H9 (cell line): ENCODE results near the gene CIT. TPM values are rescaled to one million over a fixed set of nuclear protein-coding genes. Genes with fewer than 3 reads are reported as not detected.

ENCODE experiments used
- DNase-seq: peaks from one replicate; pipeline ENCODE4 v3.0.0-alpha.2; 2017
- H2AFZ ChIP-seq: one replicate; pipeline ENCODE4 v1.6.1; 2013; ENCODE audit warnings: mild to moderate bottlenecking, low read length, control low read depth, moderate library complexity
- H2AK5ac ChIP-seq: 2 replicates; pipeline ENCODE4 v1.6.1; 2013; ENCODE audit warnings: low read length, control low read depth, mixed read lengths; ENCODE audit not compliant: insufficient read length
- H2BK120ac ChIP-seq: one replicate; pipeline ENCODE4 v1.6.1; 2013; ENCODE audit warnings: low read depth, mild to moderate bottlenecking, low read length, control low read depth, inconsistent platforms; ENCODE audit not compliant: poor library complexity, severe bottlenecking
- H2BK12ac ChIP-seq: 2 replicates; pipeline ENCODE4 v1.6.1; 2013; ENCODE audit warnings: low read length, control low read depth, mixed read lengths, low read depth; ENCODE audit not compliant: insufficient read length
- H2BK15ac ChIP-seq: 2 replicates; pipeline ENCODE4 v1.6.1; 2013; ENCODE audit warnings: low read depth, low read length, control low read depth
- H2BK20ac ChIP-seq: one replicate; pipeline ENCODE4 v1.6.1; 2013; ENCODE audit warnings: low read depth, mild to moderate bottlenecking, low read length, control low read depth, inconsistent platforms; ENCODE audit not compliant: poor library complexity, severe bottlenecking
- H2BK5ac ChIP-seq: 2 replicates; pipeline ENCODE4 v1.6.1; 2013; ENCODE audit warnings: low read length, control low read depth, mixed read lengths; ENCODE audit not compliant: insufficient read length
- H3K14ac ChIP-seq: 2 replicates; pipeline ENCODE4 v1.6.1; 2013; ENCODE audit warnings: low read length, control low read depth; ENCODE audit not compliant: insufficient read depth
- H3K18ac ChIP-seq: 2 replicates; pipeline ENCODE4 v1.6.1; 2013; ENCODE audit warnings: low read depth, mild to moderate bottlenecking, mixed read lengths, low read length, control low read depth; ENCODE audit not compliant: insufficient read length
- H3K23ac ChIP-seq: 2 replicates; pipeline ENCODE4 v1.6.1; 2013; ENCODE audit warnings: low read length, control low read depth, mixed read lengths, low read depth; ENCODE audit not compliant: insufficient read length
- H3K23me2 ChIP-seq: 2 replicates; pipeline ENCODE4 v1.6.1; 2013; ENCODE audit warnings: low read depth, mild to moderate bottlenecking, mixed read lengths, low read length, control low read depth; ENCODE audit not compliant: insufficient read length, poor library complexity, severe bottlenecking
- H3K27ac ChIP-seq: 2 replicates; pipeline ENCODE4 v1.5.1; 2013; ENCODE audit warnings: low read length, control low read depth, mixed read lengths, low read depth; ENCODE audit not compliant: insufficient read length
- H3K27me3 ChIP-seq: 2 replicates; pipeline ENCODE4 v1.6.1; 2013; ENCODE audit warnings: low read length, control low read depth, inconsistent platforms; ENCODE audit not compliant: insufficient read depth
- H3K4ac ChIP-seq: 2 replicates; pipeline ENCODE4 v1.6.1; 2013; ENCODE audit warnings: low read depth, mild to moderate bottlenecking, control low read depth, inconsistent platforms, low read length, moderate library complexity
- H3K4me1 ChIP-seq: 2 replicates; pipeline ENCODE4 v1.6.1; 2013; ENCODE audit warnings: low read length, control low read depth, inconsistent platforms; ENCODE audit not compliant: insufficient read depth
- H3K4me2 ChIP-seq: 2 replicates; pipeline ENCODE4 v1.6.1; 2013; ENCODE audit warnings: low read length, control low read depth, mixed read lengths; ENCODE audit not compliant: insufficient read length, insufficient read depth
- H3K56ac ChIP-seq: 2 replicates; pipeline ENCODE4 v1.6.1; 2013; ENCODE audit warnings: low read depth, mild to moderate bottlenecking, mixed read lengths, low read length, control low read depth; ENCODE audit not compliant: insufficient read length
- H3K79me1 ChIP-seq: 2 replicates; pipeline ENCODE4 v1.6.1; 2013; ENCODE audit warnings: low read depth, mild to moderate bottlenecking, moderate library complexity, low read length, control low read depth, inconsistent platforms; ENCODE audit not compliant: insufficient read depth, poor library complexity, severe bottlenecking
- H3K79me2 ChIP-seq: 2 replicates; pipeline ENCODE4 v1.6.1; 2013; ENCODE audit warnings: low read length, control low read depth, inconsistent platforms; ENCODE audit not compliant: insufficient read depth
- H3K9ac ChIP-seq: 2 replicates; pipeline ENCODE4 v1.6.1; 2013; ENCODE audit warnings: low read length, control low read depth, mixed read lengths; ENCODE audit not compliant: insufficient read length; ENCODE audit errors: extremely low read depth
- H3K9me3 ChIP-seq: one replicate; pipeline ENCODE4 v1.6.1; 2013; ENCODE audit warnings: low read depth, low read length, inconsistent platforms; ENCODE audit not compliant: control insufficient read depth
- H3T11ph ChIP-seq: one replicate; pipeline ENCODE4 v1.6.1; 2013; ENCODE audit warnings: mild to moderate bottlenecking, low read length, control low read depth, inconsistent platforms
- H4K20me1 ChIP-seq: one replicate; pipeline ENCODE4 v1.6.1; 2013; ENCODE audit not compliant: control insufficient read depth, insufficient read length, insufficient read depth
- H4K5ac ChIP-seq: 2 replicates; pipeline ENCODE4 v1.6.1; 2013; ENCODE audit warnings: low read depth, mild to moderate bottlenecking, mixed read lengths, low read length, control low read depth; ENCODE audit not compliant: insufficient read length
- H4K8ac ChIP-seq: replicated peaks from 2 replicates; pipeline ENCODE4 v1.6.1; 2013; ENCODE audit warnings: low read length, control low read depth, mixed read lengths, low read depth; ENCODE audit not compliant: insufficient read length
- H4K91ac ChIP-seq: 2 replicates; pipeline ENCODE4 v1.6.1; 2013; ENCODE audit warnings: low read depth, mild to moderate bottlenecking, moderate library complexity, mixed read lengths, low read length, control low read depth; ENCODE audit not compliant: insufficient read length
- H3K27ac Mint-ChIP-seq, 3 experiments: 2 replicates in 2 of 3; 3 replicates in 1 of 3; pipeline ENCODE4 v1.8.0; 2020 to 2021; ENCODE audit warnings: mixed read lengths in 3 of 3, mild to moderate bottlenecking in 1 of 3, moderate library complexity in 1 of 3
- H3K27me3 Mint-ChIP-seq: 2 replicates; pipeline ENCODE4 v1.8.0; 2021; ENCODE audit warnings: low read depth, mild to moderate bottlenecking, moderate library complexity, mixed read lengths
- H3K36me3 Mint-ChIP-seq, 3 experiments: 2 replicates in 2 of 3; 3 replicates in 1 of 3; pipeline ENCODE4 v1.8.0; 2020 to 2021; ENCODE audit warnings: low read depth in 3 of 3, mixed read lengths in 3 of 3; ENCODE audit not compliant: insufficient read depth in 1 of 3
- H3K4me1 Mint-ChIP-seq, 2 experiments: 2 replicates each; pipeline ENCODE4 v1.8.0; 2020; ENCODE audit warnings: mixed read lengths in 2 of 2
- H3K4me3 Mint-ChIP-seq, 2 experiments: 2 replicates in 1 of 2; 3 replicates in 1 of 2; pipeline ENCODE4 v1.8.0; 2020 to 2021; ENCODE audit warnings: mild to moderate bottlenecking in 2 of 2, mixed read lengths in 2 of 2, moderate library complexity in 1 of 2
- H3K9me3 Mint-ChIP-seq, 2 experiments: 2 replicates in 1 of 2; 3 replicates in 1 of 2; pipeline ENCODE4 v1.8.0; 2020; ENCODE audit warnings: mild to moderate bottlenecking in 2 of 2, mixed read lengths in 2 of 2, moderate library complexity in 1 of 2
- WGBS: extraction: QIAGEN DNeasy Blood & Tissue Kit; methylation state at CpG from one replicate; pipeline ENCODE4 v1.1.7; 2013; ENCODE audit warnings: missing lambda C conversion rate, low lambda C conversion rate, mixed read lengths; ENCODE audit not compliant: insufficient read length; ENCODE audit errors: extremely low coverage; 5-methylcytosine and 5-hydroxymethylcytosine counted together
- total RNA-seq: library from RNA; stranded (reverse); gene quantifications from 2 replicates; pipeline ENCODE4 v1.2.1, GENCODE V29; 2021
- TF ChIP-seq, protein P1 (sequence below): fragments of 200-600 bp; sonication (generic); conservative IDR thresholded peaks from 3 replicates; pipeline ENCODE4 v1.8.0; 2021; ENCODE audit warnings: antibody characterized with exemption, mild to moderate bottlenecking

Gene CIT
- total RNA-seq, 1 experiment from 2014 or later = 55.3 TPM

DNA sequence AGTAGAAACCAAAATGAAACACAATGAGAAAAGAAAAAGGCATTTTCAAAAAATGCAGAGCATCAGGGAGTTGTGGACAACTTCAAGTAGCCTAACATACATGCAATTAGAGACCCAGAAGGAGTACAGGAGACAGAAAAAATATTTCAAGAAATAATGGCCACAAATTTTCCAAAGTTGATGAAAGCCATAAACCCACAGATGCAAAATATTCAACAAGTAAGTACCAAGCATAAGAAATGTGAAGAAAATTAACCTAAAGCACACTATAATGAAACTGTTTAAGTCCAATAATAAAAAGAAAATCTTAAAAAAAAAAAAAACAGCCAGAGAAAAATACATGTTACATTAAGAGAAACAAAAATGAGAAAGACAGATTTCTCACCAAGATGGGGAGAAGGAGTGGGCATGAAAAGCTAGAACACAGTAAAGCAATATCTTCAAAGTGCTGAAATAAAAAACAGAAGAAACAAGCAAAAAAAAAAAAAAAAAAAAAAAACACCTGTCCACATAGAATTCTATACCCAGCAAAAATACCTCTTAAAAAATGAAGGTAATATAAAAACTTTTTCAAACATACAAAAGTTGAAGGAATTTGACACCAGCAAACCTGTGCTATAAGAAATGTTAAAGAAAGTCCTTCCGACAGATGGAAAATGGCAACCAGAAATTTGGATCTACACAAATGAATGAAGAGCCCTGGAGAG lies 132.1 kb downstream of the CIT start:
- Histone ChIP-seq H3K4ac (no peak overlapping the region), H2BK12ac (no peak overlapping the region), H2BK15ac (no peak overlapping the region), H3K4me1 (no peaks in the 10 kb centered on the region), H3K9ac (no peak overlapping the region), H3K18ac (no peak overlapping the region), H4K5ac (no peak overlapping the region), H4K20me1 (no peaks in the 10 kb centered on the region), H3K79me2 (no peaks in the 10 kb centered on the region), H3K79me1 (no peaks in the 10 kb centered on the region), H3K23ac (no peak overlapping the region), H3K4me2 (no peak overlapping the region), H2BK120ac (no peak overlapping the region), H2AK5ac (no peak overlapping the region), H3T11ph (no peak overlapping the region), H2AFZ (no peak overlapping the region), H2BK5ac (no peak overlapping the region), H3K27me3 (no peaks in the 10 kb centered on the region), H3K27ac (no peak overlapping the region), H3K56ac (no peak overlapping the region), H3K9me3 (no peaks in the 10 kb centered on the region), H4K8ac (no peak overlapping the region), H2BK20ac (no peak overlapping the region), H3K23me2 (no peaks in the 10 kb centered on the region), H3K14ac (no peak overlapping the region), H4K91ac (no peak overlapping the region)
- Mint-ChIP-seq H3K9me3 (peaks cover 16 to 21% of the 10 kb centered on the region in 2 experiments), H3K27ac (no peak overlapping the region), H3K4me3 (no peak overlapping the region), H3K4me1 (no peaks in the 10 kb centered on the region), H3K36me3 (peaks cover 54 to 84% (median 78%) of the 10 kb centered on the region in 3 experiments), H3K27me3 (no peaks in the 10 kb centered on the region)
- TF ChIP-seq, protein P1, sequence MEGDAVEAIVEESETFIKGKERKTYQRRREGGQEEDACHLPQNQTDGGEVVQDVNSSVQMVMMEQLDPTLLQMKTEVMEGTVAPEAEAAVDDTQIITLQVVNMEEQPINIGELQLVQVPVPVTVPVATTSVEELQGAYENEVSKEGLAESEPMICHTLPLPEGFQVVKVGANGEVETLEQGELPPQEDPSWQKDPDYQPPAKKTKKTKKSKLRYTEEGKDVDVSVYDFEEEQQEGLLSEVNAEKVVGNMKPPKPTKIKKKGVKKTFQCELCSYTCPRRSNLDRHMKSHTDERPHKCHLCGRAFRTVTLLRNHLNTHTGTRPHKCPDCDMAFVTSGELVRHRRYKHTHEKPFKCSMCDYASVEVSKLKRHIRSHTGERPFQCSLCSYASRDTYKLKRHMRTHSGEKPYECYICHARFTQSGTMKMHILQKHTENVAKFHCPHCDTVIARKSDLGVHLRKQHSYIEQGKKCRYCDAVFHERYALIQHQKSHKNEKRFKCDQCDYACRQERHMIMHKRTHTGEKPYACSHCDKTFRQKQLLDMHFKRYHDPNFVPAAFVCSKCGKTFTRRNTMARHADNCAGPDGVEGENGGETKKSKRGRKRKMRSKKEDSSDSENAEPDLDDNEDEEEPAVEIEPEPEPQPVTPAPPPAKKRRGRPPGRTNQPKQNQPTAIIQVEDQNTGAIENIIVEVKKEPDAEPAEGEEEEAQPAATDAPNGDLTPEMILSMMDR = no peak
- WGBS = no CpG with 5 or more reads among the region's 1 CpG
- DNase-seq = no peak
